Measurements from ENCODE around the gene MYO1F.
A peak's percentile ranks its signal among the peaks of the same experiment; 100 is the strongest.
"Not testable (repeated sequence)": the region's sequence is repeated elsewhere in the genome, so short reads cannot be mapped to it uniquely, and the experiment has no call there.

Gene MYO1F

GRCh38 chr19:8561075-8561764 is 16.0 kb downstream of the MYO1F start:
- DNase-seq: no peak

DNA sequence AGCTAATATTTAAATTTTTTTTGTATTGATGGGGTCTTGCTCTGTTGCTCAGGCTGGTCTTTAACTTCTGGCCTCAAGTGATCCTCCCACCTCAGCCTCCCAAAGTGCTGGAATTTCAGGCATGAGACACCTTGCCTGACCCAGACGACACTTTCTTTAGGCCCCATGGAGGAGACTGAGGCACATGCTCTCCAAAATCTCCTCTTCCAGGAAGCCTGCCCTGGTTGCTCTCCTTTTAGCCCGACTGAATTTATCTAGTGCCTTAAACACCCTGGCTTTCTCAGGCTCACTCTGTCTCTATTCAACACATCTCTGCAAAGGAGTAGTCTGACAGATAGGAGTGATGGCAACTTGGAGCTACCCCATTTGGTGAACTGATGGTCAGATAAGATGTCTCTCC is 18.9 kb downstream of the MYO1F start:
- no peak for DNase-seq

GRCh38 chr19:8557642-8558238 is 19.5 kb downstream of the MYO1F start:
- no peak for DNase-seq

GRCh38 chr19:8553729-8554128 is 23.5 kb downstream of the MYO1F start:
- DNase-seq: not testable (repeated sequence)

- no peak for DNase-seq
Observed at GRCh38 chr19:8552810-8553209, 24.4 kb downstream of the MYO1F start.

GRCh38 chr19:8550070-8550469 is 27.2 kb downstream of the MYO1F start:
- no peak for DNase-seq

DNA sequence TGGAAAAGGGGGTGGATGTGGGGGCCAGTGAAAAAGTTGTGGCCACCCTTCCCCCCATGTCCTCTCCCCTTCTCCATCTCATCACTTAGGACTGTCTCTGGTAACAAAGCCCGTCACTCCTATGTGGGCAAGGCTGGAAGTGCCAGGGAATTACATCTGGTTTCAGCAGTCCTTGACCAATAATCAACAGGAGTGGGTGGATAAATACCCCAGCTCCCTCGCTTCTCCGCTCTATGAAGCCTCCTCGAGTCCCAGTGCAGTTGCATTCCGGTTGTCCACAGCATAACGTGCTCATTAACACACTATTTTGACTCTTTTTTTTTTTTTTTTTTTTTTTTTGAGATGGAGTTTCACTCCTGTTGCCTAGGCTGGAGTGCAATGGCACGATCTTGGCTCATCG is 31.5 kb downstream of the MYO1F start:
- DNase-seq: no peak

DNA sequence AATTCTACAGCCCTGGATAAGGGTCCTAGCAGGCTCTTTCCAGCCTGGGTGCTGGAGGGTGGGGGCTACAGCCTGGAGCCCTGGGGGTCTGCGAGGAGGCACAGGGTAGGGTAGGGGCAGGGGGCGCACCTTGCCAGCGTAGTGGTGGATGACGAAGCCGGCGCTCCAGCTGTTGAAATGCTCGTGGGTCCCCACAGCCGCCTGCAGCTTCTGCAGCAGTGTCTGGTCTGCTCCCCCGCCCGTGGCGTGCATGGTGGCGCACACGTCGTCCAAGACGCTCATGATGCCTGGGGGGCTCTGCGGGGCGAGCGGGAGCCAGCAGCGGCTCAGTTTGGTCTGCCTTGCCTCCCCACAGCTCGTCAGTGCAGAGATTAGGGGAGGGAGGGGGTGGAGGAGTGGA is 33.1 kb downstream of the MYO1F start:
- no peak for DNase-seq

GRCh38 chr19:8539621-8540149 is 37.6 kb downstream of the MYO1F start:
- DNase-seq: no peak

- DNase-seq: no peak
Observed at GRCh38 chr19:8537099-8537498, 40.1 kb downstream of the MYO1F start.

DNA sequence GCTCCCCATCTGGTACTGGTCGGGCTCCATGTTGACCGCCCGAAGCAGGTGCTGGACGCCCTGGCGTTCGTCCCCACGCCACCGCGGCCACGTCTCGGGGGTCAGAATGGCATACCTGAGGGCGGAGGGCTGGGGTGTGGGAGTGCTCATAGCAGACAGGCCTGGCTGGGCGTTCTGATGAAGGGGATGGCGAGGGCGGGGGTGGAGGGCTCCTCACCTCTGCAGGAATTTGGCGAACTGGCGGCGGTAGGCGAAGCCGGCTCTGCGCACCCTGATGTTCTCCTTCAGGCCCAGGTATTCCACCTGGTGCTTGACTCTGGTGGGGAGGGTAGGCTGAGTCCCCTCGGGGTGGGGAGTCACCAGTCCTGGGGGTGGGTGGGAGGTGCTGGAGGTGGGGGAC is 41.0 kb downstream of the MYO1F start:
- DNase-seq: no peak

GRCh38 chr19:8532225-8532624 is 45.0 kb downstream of the MYO1F start:
- DNase-seq: no peak

GRCh38 chr19:8531470-8531869 is 45.8 kb downstream of the MYO1F start:
- DNase-seq: no peak

DNA sequence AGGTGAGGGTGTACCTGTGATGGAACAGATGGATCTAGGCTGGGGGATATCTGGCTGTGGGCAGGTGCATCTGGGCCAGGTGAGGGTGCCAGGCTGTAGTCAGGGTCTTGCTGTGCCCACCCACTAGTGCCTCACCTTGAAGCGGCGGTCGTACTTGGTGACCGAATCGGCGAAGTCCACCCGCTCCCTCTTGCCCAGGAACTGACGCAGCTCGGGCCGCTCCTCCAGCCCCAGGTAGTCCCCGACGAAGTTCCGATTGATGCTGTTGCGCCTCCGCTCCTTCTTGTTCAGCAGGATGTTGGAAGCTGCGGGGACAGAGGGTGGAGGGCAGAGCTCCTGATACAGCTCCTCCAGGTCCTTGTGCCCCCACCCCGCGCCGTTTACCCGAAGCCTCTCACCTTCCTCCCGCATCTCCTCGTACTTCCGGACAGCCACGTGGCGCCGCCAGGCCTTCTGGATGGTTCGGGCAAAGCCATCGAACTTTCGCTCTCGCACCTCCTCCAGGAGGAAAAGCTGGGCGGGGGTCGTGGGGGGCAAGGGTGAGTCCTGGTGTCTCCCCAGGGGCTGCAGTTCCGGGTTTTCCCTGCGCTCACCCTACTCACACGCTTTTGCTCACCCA is 47.1 kb downstream of the MYO1F start:
- DNase-seq: no peak

DNA sequence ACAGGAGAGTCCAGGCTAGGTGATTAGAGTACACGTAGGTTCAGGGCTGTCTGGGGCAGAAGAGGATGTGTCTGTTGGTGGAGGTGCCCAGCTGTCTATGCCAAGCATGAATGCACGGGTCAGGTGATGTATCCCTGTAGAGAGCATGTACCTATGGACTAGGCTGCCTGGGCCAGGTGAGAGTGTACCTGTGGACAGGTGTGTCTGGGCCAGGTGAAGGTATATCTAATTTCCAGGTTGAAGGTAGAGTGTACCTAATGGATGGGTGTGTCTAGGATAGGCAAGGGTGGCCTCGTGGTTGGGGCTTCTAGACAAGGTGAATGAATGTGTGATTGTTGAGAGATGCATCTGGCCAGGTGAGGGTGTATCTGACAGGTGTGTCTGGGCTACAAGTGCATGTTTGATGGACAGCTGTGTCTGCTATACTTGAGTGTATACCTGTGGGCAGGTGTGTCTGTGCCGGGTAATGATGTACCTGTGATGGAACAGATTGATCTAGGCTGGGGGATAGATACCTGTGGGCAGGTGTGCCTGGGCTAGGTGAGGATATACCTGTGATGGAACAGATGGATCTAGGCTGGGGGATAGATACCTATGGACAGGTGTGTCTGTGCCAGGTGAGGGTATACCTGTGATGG is 47.8 kb downstream of the MYO1F start:
- DNase-seq: no peak

GRCh38 chr19:8528500-8528899 is 48.7 kb downstream of the MYO1F start:
- no peak for DNase-seq

- DNase-seq: peak; percentile 96
Observed at GRCh38 chr19:8526345-8527091, 50.7 kb downstream of the MYO1F start.

GRCh38 chr19:8525401-8525684 is 51.9 kb downstream of the MYO1F start:
- DNase-seq: no peak

DNA sequence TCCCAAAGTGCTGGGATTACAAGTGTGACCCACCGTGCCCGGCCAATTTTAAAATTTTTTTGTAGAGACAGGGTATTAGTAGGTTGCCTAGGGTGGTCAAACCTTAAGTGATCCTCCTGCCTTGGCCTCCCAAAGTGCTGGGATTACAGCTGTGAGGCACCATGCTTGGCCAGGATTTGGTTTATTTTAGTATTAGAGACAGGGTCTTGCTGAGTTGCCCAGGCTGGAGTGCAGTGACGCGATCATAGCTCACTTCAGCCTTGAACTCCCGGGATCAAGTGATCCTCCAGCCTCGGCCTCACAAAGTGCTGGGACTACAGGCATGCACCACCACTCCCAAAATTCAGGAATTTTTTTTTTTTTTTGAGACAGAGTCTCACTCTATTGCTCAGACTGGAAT is 57.9 kb downstream of the MYO1F start:
- no peak for DNase-seq

GRCh38 chr19:8518536-8518935 is 58.7 kb downstream of the MYO1F start:
- DNase-seq: no peak

DNA sequence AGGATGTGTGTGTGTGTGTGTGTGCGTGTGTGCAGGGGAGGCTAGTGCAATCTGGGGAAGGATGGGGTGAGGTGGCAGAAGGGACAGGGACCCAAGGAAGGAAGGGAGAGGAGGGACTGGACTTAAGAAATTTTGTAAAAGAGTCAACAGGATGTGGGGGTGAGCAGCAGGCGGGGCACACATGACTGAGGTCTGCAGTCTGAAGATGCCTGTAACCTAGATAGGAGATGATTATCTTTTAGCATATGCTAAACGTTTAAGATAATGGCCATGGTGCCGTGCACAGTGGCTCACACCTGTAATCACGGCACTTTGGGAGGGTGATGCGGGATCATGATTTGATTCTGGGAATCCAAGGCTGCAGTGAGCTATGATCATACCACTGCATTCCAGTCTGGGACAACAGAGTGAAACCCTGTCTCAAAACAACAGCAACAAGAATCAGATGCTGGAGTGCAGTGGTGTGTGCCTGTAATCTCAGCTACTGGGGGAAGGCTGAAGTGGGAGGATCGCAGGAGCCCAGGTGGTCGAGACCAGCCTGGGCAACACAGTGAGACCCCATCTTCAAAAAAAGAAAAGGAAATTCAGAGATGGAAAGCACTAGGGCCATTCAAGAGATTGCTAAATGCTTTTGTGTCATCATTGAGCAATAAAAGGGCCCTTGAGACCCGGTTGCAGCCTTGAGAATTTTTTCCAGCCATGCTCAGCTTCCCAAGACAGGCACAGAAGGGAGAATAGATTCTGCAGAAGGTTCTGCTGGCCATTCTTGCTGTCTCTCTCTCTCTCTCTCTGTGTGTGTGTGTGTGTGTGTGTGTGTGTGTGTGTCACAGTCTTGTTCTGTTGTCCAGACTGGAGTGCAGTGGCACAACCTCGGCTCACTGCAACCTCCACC is 59.4 kb downstream of the MYO1F start:
- no peak for DNase-seq

- DNase-seq: no peak
Observed at GRCh38 chr19:8515317-8515716, 61.9 kb downstream of the MYO1F start.

Measured in femur (tissue), 1 donor.